OCI-LY3 (cell line): ENCODE results near the gene CCDC28B.

Experiments
- CTCF ChIP-seq: fragments of 200-600, 300-600 bp; sonication (generic); IDR thresholded peaks from 2 replicates; pipeline ENCODE4 v1.5.1; 2014; ENCODE audit warnings: antibody characterized with exemption, low read length, low read depth
- EZH2phosphoT487 ChIP-seq: fragments of 200-600 bp; shearing (Covaris generic); IDR thresholded peaks from 2 replicates; pipeline ENCODE4 v1.6.1; 2018; ENCODE audit warnings: antibody characterized with exemption, mixed run types, low read depth

DNA sequence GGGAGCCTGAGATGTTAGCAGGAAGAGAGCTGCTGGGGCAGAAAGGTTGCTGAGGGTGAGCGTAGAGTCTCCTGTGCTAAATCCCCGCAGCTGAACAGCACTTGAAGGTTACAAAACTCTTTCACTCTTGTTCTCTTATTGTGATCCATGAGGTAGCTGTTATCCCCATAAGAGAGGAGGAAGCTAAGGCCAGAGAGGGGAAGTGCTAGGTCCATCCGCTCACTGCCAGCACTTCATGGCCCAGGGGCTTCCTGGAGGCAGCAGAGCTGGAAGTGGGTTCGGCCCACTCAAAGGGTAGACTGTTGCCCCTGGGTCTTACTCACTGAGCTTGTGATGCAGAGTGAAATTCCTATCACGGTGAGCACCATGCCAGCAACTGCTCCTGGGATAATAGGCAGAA is 16.2 kb downstream of the CCDC28B start:
- TF ChIP-seq CTCF (no peak), EZH2phosphoT487 (no peak)
